Omental fat pad (tissue), 4 donors: ENCODE results near the gene PHF13. TPM values are rescaled to one million over a fixed set of nuclear protein-coding genes. Genes with fewer than 3 reads are reported as not detected.
A peak's percentile ranks its signal among the peaks of the same experiment; 100 is the strongest.

Source experiments
- ATAC-seq: fragments of 150-250 bp; one replicate; pipeline ENCODE4 v1.9.1; 2016; ENCODE audit warnings: mild to moderate bottlenecking, moderate library complexity; ENCODE audit not compliant: low FRiP score
- DNase-seq: peaks from one replicate; pipeline ENCODE4 v3.0.0-alpha.2; 2019; ENCODE audit warnings: low spot score
- CTCF ChIP-seq, 3 donors: fragments of 450-650 bp; IDR thresholded peaks; one replicate each; pipeline ENCODE4 v1.5.1; 2016 to 2017; ENCODE audit warnings: antibody characterized with exemption in 3 of 3, mild to moderate bottlenecking in 3 of 3, moderate library complexity in 2 of 3
- total RNA-seq, 4 donors: library from RNA; depleted of rRNA; stranded (reverse); fragments of >200 nt; gene quantifications; one replicate each; pipeline ENCODE4 v1.1.0, GENCODE V29; 2016

The PHF13 gene
- total RNA-seq = 10 to 100 TPM in 3 of 4 donors, 1 to 10 TPM in 1; 8.6 to 15.1 (median 14.7) TPM

GRCh38 chr1:6613361-6614018 is at the start of gene PHF13:
Gene PHF13, plus strand, starts transcription at chr1:6613731. Its CDS starts 336 bp downstream, at chr1:6614067.
- TF ChIP-seq CTCF (IDR thresholded peaks at IDR 0.05) = no peak
- ATAC-seq (peak; percentile 97), DNase-seq (peak; percentile 96)

- TF ChIP-seq CTCF (IDR thresholded peaks at IDR 0.05) = no peak
- DNase-seq (no peak), ATAC-seq (no peak)
Measured at GRCh38 chr1:6569033-6569432, 44.5 kb upstream of the PHF13 start.

- no peak for ATAC-seq
- TF ChIP-seq CTCF (IDR thresholded peaks at IDR 0.05) = no peak
- DNase-seq = no peak
Measured at GRCh38 chr1:6570100-6570499, 43.4 kb upstream of the PHF13 start.

GRCh38 chr1:6570987-6571386 is 42.5 kb upstream of the PHF13 start:
- DNase-seq = no peak
- no peak for ATAC-seq
- no peak for TF ChIP-seq CTCF (IDR thresholded peaks at IDR 0.05)

GRCh38 chr1:6572653-6573383 is 40.7 kb upstream of the PHF13 start:
- TF ChIP-seq CTCF (IDR thresholded peaks at IDR 0.05) = no peak
- no peak for DNase-seq
- ATAC-seq = no peak

- no peak for TF ChIP-seq CTCF (IDR thresholded peaks at IDR 0.05)
- ATAC-seq (no peak), DNase-seq (no peak)
Measured at GRCh38 chr1:6574025-6574620, 39.4 kb upstream of the PHF13 start.
